ENCODE results near the gene ZNF385A.
"Not testable (repeated sequence)": the region's sequence is repeated elsewhere in the genome, so short reads cannot be mapped to it uniquely, and the experiment has no call there.

Gene ZNF385A

GRCh38 chr12:54372113-54372806 is 12.3 kb downstream of the ZNF385A start:
- DNase-seq, result no peak

GRCh38 chr12:54371328-54372112 is 13.0 kb downstream of the ZNF385A start:
- DNase-seq, result no peak

- DNase-seq, result no peak
Observed at GRCh38 chr12:54370171-54370730, 14.3 kb downstream of the ZNF385A start.

GRCh38 chr12:54369597-54370131 is 14.9 kb downstream of the ZNF385A start:
- no peak for DNase-seq

GRCh38 chr12:54368709-54369596 is 15.6 kb downstream of the ZNF385A start:
- peak; percentile 95 for DNase-seq

- DNase-seq, result no peak
Observed at GRCh38 chr12:54368025-54368708, 16.4 kb downstream of the ZNF385A start.

GRCh38 chr12:54364413-54364812 is 20.1 kb downstream of the ZNF385A start, which contains the start of gene GPR84:
TSS of gene GPR84 (minus strand) at chr12:54364486. CDS start at chr12:54363851, 635 bp downstream.
- DNase-seq, result no peak

GRCh38 chr12:54363618-54364017 is 20.9 kb downstream of the ZNF385A start:
- DNase-seq, result no peak

- DNase-seq, result no peak
Observed at GRCh38 chr12:54363047-54363446, 21.5 kb downstream of the ZNF385A start.

- DNase-seq, result peak; percentile 83
Observed at GRCh38 chr12:54360717-54361456, 23.6 kb downstream of the ZNF385A start.

GRCh38 chr12:54359762-54360351 is 24.7 kb downstream of the ZNF385A start:
- no peak for DNase-seq

- DNase-seq, result peak; percentile 97
Observed at GRCh38 chr12:54358945-54359761, 25.4 kb downstream of the ZNF385A start.

- DNase-seq, result peak; percentile 81
Observed at GRCh38 chr12:54358191-54358944, 26.2 kb downstream of the ZNF385A start.

- no peak for DNase-seq
Observed at GRCh38 chr12:54357506-54358190, 26.9 kb downstream of the ZNF385A start.

- DNase-seq, result no peak
Observed at GRCh38 chr12:54356951-54357356, 27.6 kb downstream of the ZNF385A start.

GRCh38 chr12:54356228-54356627 is 28.3 kb downstream of the ZNF385A start:
- DNase-seq, result no peak

- DNase-seq, result no peak
Observed at GRCh38 chr12:54355104-54355815, 29.3 kb downstream of the ZNF385A start.

- not testable (repeated sequence) for DNase-seq
Observed at GRCh38 chr12:54354271-54354670, 30.3 kb downstream of the ZNF385A start.

All from activated effector memory CD4-positive, alpha-beta T cell treated with anti-CD3 and anti-CD28 coated beads, Interleukin-2, amount 50 U/mL, for 16 hours (primary cell).